Mucosa of descending colon (tissue), 3 donors: Measurements from ENCODE around the gene UPP1. TPM values are rescaled to one million over a fixed set of nuclear protein-coding genes. Genes with fewer than 3 reads are reported as not detected.

ENCODE experiments used
- ATAC-seq: fragments of 200-7000 bp; cut with Tn5 transposase; one replicate; pipeline ENCODE4 v1.9.1; 2020; ENCODE audit warnings: mild to moderate bottlenecking, moderate library complexity
- DNase-seq, 3 donors: peaks; one replicate each; pipeline ENCODE4 v3.0.0-alpha.2; 2020
- H3K36me3 ChIP-seq: fragments of 200-600 bp; one replicate; pipeline ENCODE4 v1.8.0; 2021; ENCODE audit warnings: low read depth, mild to moderate bottlenecking
- H3K4me1 ChIP-seq: fragments of 200-600 bp; one replicate; pipeline ENCODE4 v1.8.0; 2021; ENCODE audit warnings: low read depth, mild to moderate bottlenecking
- H3K4me3 ChIP-seq: fragments of 200-600 bp; one replicate; pipeline ENCODE4 v1.8.0; 2021; ENCODE audit warnings: mild to moderate bottlenecking
- H3K9me3 ChIP-seq: fragments of 200-600 bp; one replicate; pipeline ENCODE4 v1.8.0; 2021; ENCODE audit warnings: mild to moderate bottlenecking
- CTCF ChIP-seq: fragments of 200-600 bp; IDR thresholded peaks from one replicate; pipeline ENCODE4 v1.8.0; 2022; ENCODE audit warnings: antibody characterized with exemption, mild to moderate bottlenecking
- intact Hi-C, 2 donors: fragments of 100-400 bp; cut with DNase I in 1 of 2; cut with micrococcal nuclease in 1 of 2; formaldehyde crosslinking; loops; one replicate each; pipeline versions ENCODE4 v1.11.0 to v1.11.1; 2022; cut with DNase I, micrococcal nuclease
- total RNA-seq, 3 donors: library from RNA; stranded (reverse); fragmentation: NEBNext Ultra II Directional in 2 of 3; extraction: Animal tissue kit (Norgen Biotek cat#: 25700) in 2 of 3; gene quantifications; one replicate each; pipeline versions ENCODE4 v1.2.1 to v1.2.4, GENCODE V29; 2021 to 2023
- donor health status: DM: no; HTN: no; CAD: no; lungs with moderate emphysema.
- donor health status: DM: no; HTN: no; CAD: no.
- donor health status: DM: no; HTN: yes; CAD: no.

UPP1 gene
- total RNA-seq, 3 donors from 2014 or later: 30.7 to 63.6 (median 51.0) TPM

GRCh38 chr7:48108959-48109847, 20.1 kb downstream of the UPP1 start:
- TF ChIP-seq CTCF: no peak
- intact Hi-C loops: loop anchor here in 1 of 2 donors (10.0 kb wide), 1 partner anchor 114 kb away; no protein-coding TSS in a partner anchor
- Histone ChIP-seq H3K4me1 (no peaks in the 10 kb centered on the region), H3K4me3 (no peak overlapping the region), H3K9me3 (no peaks in the 10 kb centered on the region), H3K36me3 (peaks cover 9% of the 10 kb centered on the region)
- DNase-seq (no peak), ATAC-seq (peak; percentile 6)

DNA sequence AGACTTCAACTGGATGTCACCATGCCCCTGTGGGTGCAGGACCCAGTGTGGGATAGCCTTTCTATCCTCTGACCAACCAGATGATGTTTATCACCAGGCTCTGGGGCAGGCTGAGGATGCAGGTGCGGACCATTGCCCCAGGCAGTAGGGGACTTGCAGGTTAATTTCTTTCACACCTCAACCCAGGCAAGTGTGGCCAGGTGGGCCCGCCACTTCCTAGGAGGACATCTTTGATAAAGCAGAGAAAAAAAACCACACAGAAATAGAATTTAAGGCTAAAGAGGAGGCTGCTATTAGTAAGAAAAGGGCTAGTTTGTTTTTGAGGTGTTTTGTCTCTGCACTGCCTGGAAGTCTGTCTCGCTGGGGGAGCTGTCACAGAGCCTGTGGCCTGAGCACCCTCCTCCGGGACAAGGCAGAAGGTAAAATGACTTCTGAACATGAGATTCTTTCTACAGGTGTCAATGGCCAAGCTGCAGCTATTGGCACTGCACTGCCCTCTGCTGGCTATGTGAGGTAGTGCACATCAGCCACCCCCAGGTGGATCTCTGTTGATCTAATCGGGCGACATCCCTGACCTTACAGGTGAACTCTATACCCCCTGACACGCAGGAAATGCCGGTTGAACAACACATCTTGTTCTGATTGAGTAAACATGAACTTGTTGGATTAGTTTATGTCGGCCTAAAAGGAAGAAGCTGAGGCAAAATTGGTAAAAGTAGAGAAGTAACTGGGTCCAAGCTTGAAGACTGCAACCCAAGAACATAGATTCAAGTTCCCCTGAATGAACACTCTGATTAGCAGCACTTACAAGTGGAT, 21.0 kb downstream of the UPP1 start:
- Histone ChIP-seq H3K36me3 (peaks cover 9% of the 10 kb centered on the region), H3K4me1 (no peaks in the 10 kb centered on the region), H3K9me3 (no peaks in the 10 kb centered on the region), H3K4me3 (no peak overlapping the region)
- DNase-seq: peak; percentile 83 to 95 (median 92)
- intact Hi-C loops: loop anchor here (2.0 to 10.0 kb wide), 3 partner anchors 115 to 165 kb away; partner anchors contain the start of gene PKD1L1 (in 1 of the 2)
- TF ChIP-seq CTCF: peak; percentile 93
- ATAC-seq: peak; percentile 94

DNA sequence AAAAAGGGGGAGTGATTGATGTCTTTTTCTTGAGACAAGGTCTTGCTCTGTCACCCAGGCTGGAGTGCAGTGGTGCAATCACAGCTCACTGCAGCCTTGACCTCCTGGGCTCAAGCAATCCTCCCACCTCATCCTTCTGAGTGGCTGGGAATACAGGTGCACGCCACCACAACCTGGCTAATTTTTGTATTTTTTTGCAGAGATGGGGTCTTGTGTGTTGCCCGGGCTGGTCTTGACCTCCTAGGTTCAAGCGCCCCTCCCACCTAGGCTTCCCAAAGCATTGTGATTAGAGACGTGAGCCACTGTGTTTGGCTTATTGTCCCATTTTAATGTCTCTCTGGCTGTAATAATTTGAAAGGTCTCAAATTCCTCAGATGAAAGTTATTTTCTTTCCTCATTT, 21.8 kb downstream of the UPP1 start:
- no peak for TF ChIP-seq CTCF
- intact Hi-C loops: loop anchor here (2.0 to 5.0 kb wide), 2 partner anchors 164 to 166 kb away; partner anchors contain the start of gene PKD1L1 (in 1 of the 2)
- Histone ChIP-seq H3K9me3 (no peaks in the 10 kb centered on the region), H3K4me1 (no peaks in the 10 kb centered on the region), H3K4me3 (no peak overlapping the region), H3K36me3 (peaks cover 9% of the 10 kb centered on the region)
- ATAC-seq: no peak
- DNase-seq: no peak

- Histone ChIP-seq H3K4me3 (no peak overlapping the region), H3K36me3 (peaks cover 9% of the 10 kb centered on the region), H3K4me1 (no peaks in the 10 kb centered on the region), H3K9me3 (no peaks in the 10 kb centered on the region)
- DNase-seq (no peak), ATAC-seq (no peak)
- no peak for TF ChIP-seq CTCF
- intact Hi-C loops: loop anchor here (2.0 to 5.0 kb wide), 2 partner anchors 164 to 167 kb away; partner anchors contain the start of gene PKD1L1 (in 1 of the 2)
These were observed 22.5 kb downstream of the UPP1 start for GRCh38 chr7:48111596-48111995.

DNA sequence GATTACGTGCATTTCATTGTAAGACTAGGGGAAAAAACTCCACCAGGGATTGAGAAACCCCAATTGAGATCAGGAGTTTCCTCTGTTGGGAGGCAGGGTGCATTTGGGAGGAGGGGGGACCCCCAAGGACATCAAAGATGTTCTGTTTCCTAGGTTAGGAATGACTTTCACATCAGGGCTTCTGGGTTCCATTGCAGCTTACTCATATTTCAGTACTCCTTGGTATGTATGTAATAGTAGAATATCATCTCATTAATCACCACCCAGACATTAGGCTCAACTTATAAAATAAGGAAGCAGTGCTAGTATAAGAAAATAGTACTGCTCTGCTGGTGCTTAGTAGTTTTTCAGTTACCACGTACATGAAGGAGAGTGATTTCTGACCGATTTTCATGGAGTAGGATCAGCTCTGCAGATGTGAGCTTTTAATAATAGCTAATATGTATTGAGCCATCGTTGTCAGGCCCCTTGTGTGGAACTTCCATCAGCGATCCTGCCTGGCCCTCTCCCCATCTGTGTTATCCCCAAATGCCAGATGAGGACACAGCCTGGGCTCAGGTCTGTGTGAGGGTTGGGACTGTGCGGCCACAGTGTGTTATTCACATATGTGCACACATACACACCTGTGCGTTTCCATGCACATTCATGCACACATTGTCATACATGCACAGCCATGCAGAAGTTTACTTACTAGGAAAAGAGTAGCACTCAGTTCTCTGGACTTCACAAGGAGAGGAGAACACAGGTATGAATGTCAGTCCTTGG, 23.5 kb downstream of the UPP1 start:
- no peaks in the 10 kb centered on the region for H3K9me3 ChIP-seq
- ATAC-seq (no peak), DNase-seq (no peak)
- no peak overlapping the region for H3K4me3 ChIP-seq
- intact Hi-C loops: loop anchor here in 1 of 2 donors (5.0 kb wide), 1 partner anchor 165 kb away; the partner anchor contains the start of gene PKD1L1
- no peaks in the 10 kb centered on the region for H3K4me1 ChIP-seq
- no peak for TF ChIP-seq CTCF
- H3K36me3 ChIP-seq: peaks cover 5% of the 10 kb centered on the region
